HG03342 (cell line): ENCODE data around the gene ACP3.
"Not testable (repeated sequence)": the region's sequence is repeated elsewhere in the genome, so short reads cannot be mapped to it uniquely, and the experiment has no call there.

Experiments used
- ATAC-seq: cut with Tn5 transposase; IDR thresholded peaks from one replicate; pipeline ENCODE4 v1.9.1; 2021; ENCODE audit warnings: mild to moderate bottlenecking, moderate library complexity; ENCODE audit not compliant: unreplicated experiment

ACP3 gene

GRCh38 chr3:132317229-132317948 lies at the start of gene ACP3:
Gene ACP3 (plus strand): TSS chr3:132317407. CDS start chr3:132317457, 50 bp downstream.
- no peak for ATAC-seq

- no peak for ATAC-seq
Measured at GRCh38 chr3:132268956-132269355, 48.3 kb upstream of the ACP3 start.

GRCh38 chr3:132273036-132273435 lies 44.2 kb upstream of the ACP3 start:
- ATAC-seq: no peak

- no peak for ATAC-seq
Measured at GRCh38 chr3:132276228-132276906, 40.8 kb upstream of the ACP3 start.

GRCh38 chr3:132279030-132279429 lies 38.2 kb upstream of the ACP3 start:
- ATAC-seq: no peak

- no peak for ATAC-seq
Measured at GRCh38 chr3:132283440-132283839, 33.8 kb upstream of the ACP3 start.

GRCh38 chr3:132283916-132284405 lies 33.2 kb upstream of the ACP3 start:
- no peak for ATAC-seq

- ATAC-seq: no peak
Measured at GRCh38 chr3:132284781-132285619, 32.2 kb upstream of the ACP3 start.

GRCh38 chr3:132285620-132285945 lies 31.6 kb upstream of the ACP3 start:
- no peak for ATAC-seq

GRCh38 chr3:132286035-132286434 lies 31.2 kb upstream of the ACP3 start:
- no peak for ATAC-seq

- ATAC-seq: no peak
Measured at GRCh38 chr3:132288357-132288756, 28.9 kb upstream of the ACP3 start.

- no peak for ATAC-seq
Measured at GRCh38 chr3:132289316-132289715, 27.9 kb upstream of the ACP3 start.

GRCh38 chr3:132290833-132291232 lies 26.4 kb upstream of the ACP3 start:
- no peak for ATAC-seq

GRCh38 chr3:132292042-132292441 lies 25.2 kb upstream of the ACP3 start:
- ATAC-seq: no peak

- no peak for ATAC-seq
Measured at GRCh38 chr3:132293251-132293650, 24.0 kb upstream of the ACP3 start.

- no peak for ATAC-seq
Measured at GRCh38 chr3:132294906-132295305, 22.3 kb upstream of the ACP3 start.

GRCh38 chr3:132303336-132304201 lies 13.6 kb upstream of the ACP3 start:
- not testable (repeated sequence) for ATAC-seq

- ATAC-seq: not testable (repeated sequence)
Measured at GRCh38 chr3:132304351-132304750, 12.9 kb upstream of the ACP3 start.

- ATAC-seq: not testable (repeated sequence)
Measured at GRCh38 chr3:132310057-132310456, 7.2 kb upstream of the ACP3 start.

- no peak for ATAC-seq
Measured at GRCh38 chr3:132311316-132311715, 5.9 kb upstream of the ACP3 start.

GRCh38 chr3:132311841-132312240 lies 5.4 kb upstream of the ACP3 start:
- ATAC-seq: no peak
